HG02840 (cell line): ENCODE measurements around the gene RHOC.

Experiments used
- ATAC-seq: cut with Tn5 transposase; IDR thresholded peaks from one replicate; pipeline ENCODE4 v1.9.1; 2021; ENCODE audit warnings: mild to moderate bottlenecking, moderate library complexity, moderate number of reproducible peaks; ENCODE audit not compliant: unreplicated experiment, low FRiP score

The RHOC gene

DNA sequence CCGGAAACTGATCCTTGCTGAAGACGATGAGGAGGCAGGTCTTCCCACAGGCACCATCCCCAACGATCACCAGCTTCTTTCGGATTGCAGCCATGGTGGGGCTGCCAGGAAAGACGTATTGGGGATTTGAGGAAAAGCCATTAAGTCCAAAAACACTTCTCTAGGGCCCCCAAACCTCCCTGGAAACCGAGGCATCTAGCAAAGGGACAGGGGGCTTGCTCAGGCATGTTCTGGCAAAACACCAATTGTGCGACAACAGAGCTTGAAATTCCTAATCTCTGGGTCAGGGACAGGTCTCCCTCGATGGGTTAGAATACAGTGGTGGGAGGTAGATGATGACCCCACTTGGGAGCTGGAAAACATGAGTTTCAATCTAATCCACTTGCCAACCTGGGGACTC, 3.2 kb downstream of the RHOC start:
- no peak for ATAC-seq

- ATAC-seq: no peak
Observed at GRCh38 chr1:112702420-112703261, 4.3 kb downstream of the RHOC start.

DNA sequence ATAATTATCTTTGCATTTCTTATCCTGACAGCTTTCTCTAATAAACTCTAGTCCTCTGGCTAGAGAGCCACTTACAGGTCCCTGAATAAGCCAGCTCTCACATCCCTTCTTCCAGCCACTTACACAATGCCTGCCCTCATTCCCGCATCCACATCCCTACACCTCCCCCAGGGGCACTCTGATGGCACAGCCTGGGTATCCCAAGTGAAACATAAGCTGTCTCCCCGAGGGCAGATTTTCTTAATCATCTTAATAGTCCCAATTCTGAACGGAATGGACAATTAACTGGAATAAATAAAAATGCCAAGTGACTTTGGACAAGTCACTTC, 4.9 kb downstream of the RHOC start:
- ATAC-seq: no peak

DNA sequence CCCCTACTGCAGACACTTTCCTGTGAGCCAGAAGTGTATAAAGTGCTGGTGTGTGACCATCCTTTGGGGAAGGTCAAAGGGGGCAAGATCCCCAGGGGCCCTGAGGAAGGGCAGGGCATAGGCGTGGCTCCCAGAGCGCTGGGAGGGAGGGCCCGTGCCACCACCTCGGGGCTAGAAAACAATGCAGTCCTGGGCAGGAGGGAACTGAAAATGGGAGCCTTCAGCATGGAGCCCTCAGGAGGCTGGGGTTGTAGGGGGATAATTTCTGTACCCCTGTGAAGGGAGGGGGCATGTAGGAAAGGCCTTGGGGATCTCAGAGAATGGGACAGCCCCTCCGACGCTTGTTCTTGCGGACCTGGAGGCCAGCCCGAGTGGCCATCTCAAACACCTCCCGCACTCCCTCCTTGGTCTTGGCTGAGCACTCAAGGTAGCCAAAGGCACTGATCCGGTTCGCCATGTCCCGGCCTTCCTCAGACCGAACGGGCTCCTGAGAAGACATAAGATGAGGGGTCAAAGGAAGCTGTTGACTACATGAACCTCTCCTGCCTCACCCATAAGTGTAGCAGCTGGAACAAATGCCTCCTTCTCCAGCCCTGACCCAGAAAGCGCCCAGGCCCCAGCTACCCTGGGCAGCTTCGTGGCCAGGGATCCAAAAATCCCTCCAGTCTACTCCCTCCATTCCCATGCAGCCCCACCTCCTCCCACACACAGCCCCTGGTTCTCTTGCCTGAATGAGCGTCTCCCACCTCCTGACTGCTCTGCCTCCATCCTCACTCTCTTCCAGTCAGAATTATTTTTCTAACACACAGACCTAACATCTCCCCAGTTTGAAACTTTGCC, 5.5 kb downstream of the RHOC start:
- no peak for ATAC-seq

- peak; percentile 36 for ATAC-seq
Observed at GRCh38 chr1:112700290-112701226, 6.4 kb downstream of the RHOC start.

- ATAC-seq: no peak
Observed at GRCh38 chr1:112699425-112700144, 7.3 kb downstream of the RHOC start.

DNA sequence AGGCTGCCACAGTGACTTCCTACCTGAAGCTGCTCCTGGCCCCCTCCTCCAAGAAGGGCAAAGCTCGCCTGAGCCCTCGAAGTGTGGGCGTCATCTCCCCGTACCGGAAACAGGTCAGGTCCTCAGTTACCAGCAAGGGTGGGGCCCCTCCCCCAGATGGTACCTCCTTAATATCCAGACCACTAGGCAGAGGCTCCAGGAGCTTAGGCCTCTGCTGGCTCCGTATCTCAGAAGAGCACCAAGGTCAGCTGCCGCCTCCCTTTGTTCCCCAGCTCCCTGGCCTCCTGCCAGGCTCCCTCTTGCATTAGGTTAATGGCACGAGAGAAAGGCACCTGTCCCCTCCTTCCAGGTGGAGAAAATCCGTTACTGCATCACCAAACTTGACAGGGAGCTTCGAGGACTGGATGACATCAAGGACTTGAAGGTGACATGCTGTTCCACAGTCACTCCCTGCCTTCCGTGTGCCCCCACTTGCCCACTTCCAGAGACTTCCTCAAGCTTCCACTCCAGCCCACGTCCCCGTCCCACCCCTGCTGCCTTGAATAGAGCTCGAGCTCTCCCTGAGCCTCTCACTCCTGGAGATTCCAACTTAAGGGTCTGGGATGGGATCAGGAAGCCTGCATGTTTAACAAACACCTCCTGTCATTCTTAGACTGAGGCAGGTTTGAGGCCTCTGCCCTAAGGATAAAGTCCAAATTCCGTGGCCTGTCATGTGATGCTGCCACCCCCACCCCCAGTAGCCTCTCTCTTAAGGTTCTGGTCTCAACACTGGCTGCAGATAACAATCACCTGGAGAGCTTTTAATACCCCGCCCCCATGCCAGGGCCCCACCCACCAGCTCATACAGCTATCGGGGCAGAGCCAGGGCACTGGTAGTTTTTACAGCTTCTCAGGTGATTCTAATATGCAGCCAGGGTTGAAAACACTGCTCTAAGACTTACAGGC, 8.3 kb downstream of the RHOC start:
- ATAC-seq: no peak

DNA sequence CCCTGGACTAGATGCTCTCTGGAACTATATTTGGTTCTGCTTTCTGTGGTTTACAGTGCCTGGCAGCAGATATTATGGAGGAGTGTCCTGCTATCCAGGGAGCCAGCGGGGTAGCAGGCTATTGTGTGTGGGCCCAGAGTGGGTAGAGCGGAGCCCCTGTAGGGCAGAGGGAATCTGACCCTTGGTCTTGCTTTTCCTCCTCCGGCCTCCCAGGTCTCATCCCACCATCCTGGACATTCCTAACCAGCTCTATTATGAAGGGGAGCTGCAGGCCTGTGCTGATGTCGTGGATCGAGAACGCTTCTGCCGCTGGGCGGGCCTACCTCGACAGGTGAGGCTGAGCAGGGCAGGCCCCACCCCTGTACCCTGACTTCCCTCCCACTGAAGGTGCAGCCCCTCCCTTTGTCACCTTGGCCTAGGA, 9.1 kb downstream of the RHOC start:
- ATAC-seq: no peak

- no peak for ATAC-seq
Observed at GRCh38 chr1:112696578-112697314, 10.2 kb downstream of the RHOC start.

DNA sequence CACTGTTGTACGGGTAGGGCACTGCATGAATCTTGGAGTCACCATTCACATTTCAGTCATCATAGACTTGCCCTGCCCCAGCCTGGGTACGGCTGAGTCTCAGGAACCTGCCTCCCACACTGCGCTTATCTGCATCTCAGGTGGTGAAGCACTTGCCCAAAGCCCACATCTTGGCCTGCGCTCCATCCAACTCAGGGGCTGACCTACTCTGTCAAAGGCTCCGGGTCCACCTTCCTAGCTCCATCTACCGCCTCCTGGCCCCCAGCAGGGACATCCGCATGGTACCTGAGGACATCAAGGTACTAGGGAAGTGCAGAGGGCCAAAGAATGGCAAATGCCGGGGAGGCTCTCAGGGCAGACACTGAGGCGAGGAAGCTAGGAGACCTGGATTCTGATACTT, 11.7 kb downstream of the RHOC start:
- no peak for ATAC-seq

- no peak for ATAC-seq
Observed at GRCh38 chr1:112694363-112694929, 12.5 kb downstream of the RHOC start.

GRCh38 chr1:112693821-112694220, 13.1 kb downstream of the RHOC start:
- no peak for ATAC-seq

DNA sequence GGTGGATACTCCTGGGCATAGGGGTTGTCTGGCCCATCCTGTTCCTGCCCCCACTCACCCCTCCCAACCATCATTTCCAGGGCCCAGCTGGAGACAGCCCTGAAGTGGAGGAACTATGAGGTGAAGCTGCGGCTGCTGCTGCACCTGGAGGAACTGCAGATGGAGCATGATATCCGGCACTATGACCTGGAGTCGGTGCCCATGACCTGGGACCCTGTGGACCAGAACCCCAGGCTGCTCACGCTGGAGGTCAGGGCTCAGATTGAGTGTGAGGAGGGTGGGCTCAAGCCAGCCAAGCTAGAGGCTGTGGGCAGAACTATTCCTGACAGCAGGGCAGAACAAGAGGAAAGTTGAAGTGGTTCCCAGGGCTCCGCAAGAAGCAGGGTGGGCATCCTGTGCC, 14.2 kb downstream of the RHOC start:
- ATAC-seq: no peak

DNA sequence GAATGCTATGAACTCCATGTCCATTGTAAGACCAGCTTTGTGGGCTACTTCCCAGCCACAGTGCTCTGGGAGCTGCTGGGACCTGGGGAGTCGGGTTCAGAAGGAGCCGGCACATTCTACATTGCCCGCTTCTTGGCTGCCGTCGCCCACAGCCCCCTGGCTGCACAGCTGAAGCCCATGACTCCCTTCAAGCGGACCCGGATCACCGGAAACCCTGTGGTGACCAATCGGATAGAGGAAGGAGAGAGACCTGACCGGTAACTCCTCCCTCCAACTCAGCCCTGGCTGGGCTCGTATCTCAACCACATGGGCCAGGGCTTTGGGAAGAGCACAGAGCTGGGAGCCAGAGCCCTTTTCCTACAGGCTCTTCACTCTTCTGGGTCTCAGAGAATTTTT, 17.1 kb downstream of the RHOC start:
- no peak for ATAC-seq

DNA sequence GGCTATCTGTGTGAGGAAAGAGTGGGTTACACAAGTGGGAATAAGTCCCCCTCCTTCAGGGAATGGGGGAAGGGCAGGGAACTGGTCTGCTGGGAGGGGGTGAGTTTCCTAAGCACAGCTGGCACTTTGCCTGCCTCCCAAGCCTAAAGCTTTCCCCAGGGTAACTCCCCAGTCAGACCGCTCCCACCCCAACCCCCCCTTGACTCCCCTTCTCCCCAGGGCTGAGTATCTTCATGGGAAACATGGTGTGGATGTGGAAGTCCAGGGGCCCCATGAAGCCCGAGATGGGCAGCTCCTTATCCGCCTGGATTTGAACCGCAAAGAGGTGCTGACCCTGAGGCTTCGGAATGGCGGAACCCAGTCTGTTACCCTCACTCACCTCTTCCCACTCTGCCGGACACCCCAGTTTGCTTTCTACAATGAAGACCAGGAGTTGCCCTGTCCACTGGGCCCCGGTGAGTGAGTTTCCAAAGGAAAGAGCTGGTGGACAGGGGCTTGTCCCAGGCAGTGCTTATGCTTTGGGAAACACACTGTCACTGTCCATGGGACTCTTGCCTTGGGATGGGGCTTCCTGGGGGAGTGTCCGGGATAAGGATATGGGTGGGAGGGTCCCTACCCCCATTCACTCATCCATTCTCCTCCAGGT, 17.6 kb downstream of the RHOC start:
- ATAC-seq: no peak

DNA sequence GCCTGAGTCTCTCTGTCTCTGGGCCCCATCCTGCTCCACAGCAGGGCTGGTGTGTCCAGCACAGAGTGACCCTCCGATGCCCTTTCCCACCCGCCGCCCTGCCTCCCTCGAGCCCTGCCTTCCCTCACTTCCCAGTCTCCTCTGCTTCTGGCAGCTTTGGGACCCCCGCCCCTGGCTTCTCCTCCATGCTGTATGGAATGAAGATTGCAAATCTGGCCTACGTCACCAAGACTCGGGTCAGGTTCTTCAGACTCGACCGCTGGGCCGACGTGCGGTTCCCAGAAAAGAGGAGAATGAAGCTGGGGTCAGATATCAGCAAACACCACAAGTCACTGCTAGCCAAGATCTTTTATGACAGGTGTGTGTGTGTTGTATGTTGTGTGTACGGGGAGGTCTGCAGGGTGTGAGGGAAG, 18.1 kb downstream of the RHOC start:
- no peak for ATAC-seq

- ATAC-seq: no peak
Observed at GRCh38 chr1:112687785-112688496, 19.0 kb downstream of the RHOC start.
